RPMI7951 (cell line): ENCODE results near the gene AGAP1. TPM values are rescaled to one million over a fixed set of nuclear protein-coding genes. Genes with fewer than 3 reads are reported as not detected.
"Not testable (repeated sequence)": the region's sequence is repeated elsewhere in the genome, so short reads cannot be mapped to it uniquely, and the experiment has no call there.

Experiments
- DNase-seq: peaks from one replicate; pipeline ENCODE4 v3.0.0-alpha.2; 2012; ENCODE audit warnings: low read depth
- total RNA-seq: library from RNA; depleted of rRNA; stranded (reverse); fragments of >200 nt; shearing (Covaris generic); gene quantifications from 2 replicates; pipeline ENCODE4 v1.2.3, GENCODE V29; 2014

Gene AGAP1
- total RNA-seq, 1 experiment from 2014 or later: 5.4 TPM

- no peak for DNase-seq
These were observed 562.3 kb downstream of the AGAP1 start for GRCh38 chr2:236056141-236056540.

GRCh38 chr2:236057375-236057774 lies 563.5 kb downstream of the AGAP1 start:
- DNase-seq: no peak

- DNase-seq: no peak
These were observed 567.7 kb downstream of the AGAP1 start for GRCh38 chr2:236061497-236061896.

- DNase-seq: no peak
These were observed 568.1 kb downstream of the AGAP1 start for GRCh38 chr2:236061899-236062298.

GRCh38 chr2:236062806-236063205 lies 569.0 kb downstream of the AGAP1 start:
- not testable (repeated sequence) for DNase-seq

GRCh38 chr2:236063994-236064393 lies 570.2 kb downstream of the AGAP1 start:
- DNase-seq: no peak

- no peak for DNase-seq
These were observed 571.7 kb downstream of the AGAP1 start for GRCh38 chr2:236065314-236066160.

- no peak for DNase-seq
These were observed 576.4 kb downstream of the AGAP1 start for GRCh38 chr2:236070236-236070635.

GRCh38 chr2:236073246-236073645 lies 579.4 kb downstream of the AGAP1 start:
- peak; percentile 7 for DNase-seq

- DNase-seq: no peak
These were observed 580.2 kb downstream of the AGAP1 start for GRCh38 chr2:236073867-236074655.

GRCh38 chr2:236075802-236076201 lies 582.0 kb downstream of the AGAP1 start:
- DNase-seq: no peak

GRCh38 chr2:236078297-236079255 lies 584.7 kb downstream of the AGAP1 start:
- peak; percentile 84 for DNase-seq

- DNase-seq: no peak
These were observed 586.6 kb downstream of the AGAP1 start for GRCh38 chr2:236080412-236080811.

- DNase-seq: no peak
These were observed 587.3 kb downstream of the AGAP1 start for GRCh38 chr2:236081171-236081570.

GRCh38 chr2:236082061-236082460 lies 588.2 kb downstream of the AGAP1 start:
- DNase-seq: no peak

GRCh38 chr2:236083934-236084333 lies 590.1 kb downstream of the AGAP1 start:
- no peak for DNase-seq

- DNase-seq: no peak
These were observed 591.4 kb downstream of the AGAP1 start for GRCh38 chr2:236085211-236085610.

GRCh38 chr2:236085647-236086046 lies 591.8 kb downstream of the AGAP1 start:
- peak; percentile 15 for DNase-seq

- no peak for DNase-seq
These were observed 592.6 kb downstream of the AGAP1 start for GRCh38 chr2:236086403-236086970.

GRCh38 chr2:236086971-236087465 lies 593.2 kb downstream of the AGAP1 start:
- no peak for DNase-seq
